K562 (cell line): ENCODE measurements around the gene CPSF7. TPM values are rescaled to one million over a fixed set of nuclear protein-coding genes. Genes with fewer than 3 reads are reported as not detected.

Source experiments
- ATAC-seq: fragments of 200-7000 bp; cut with Tn5 transposase; 3 replicates; pipeline ENCODE4 v1.9.1; 2020; ENCODE audit warnings: moderate library complexity
- BruUV-seq: library from RNA; stranded (reverse); fragments of 400-500 nt; replicated peaks from 2 replicates; lab custom pipeline; 2021; lab: Mats Ljungman, UMichigan
- CTCF ChIA-PET: fragments of 300-600 bp; formaldehyde crosslinking; extraction: SDS; loops from one replicate; lab custom pipeline; 2021; ENCODE audit warnings: low intra/inter-chr PET ratio; lab: Yijun Ruan, JAX
- POLR2A ChIA-PET: fragments of 300-600, 350-650 bp; sonication (Branson Sonifier 250); formaldehyde crosslinking; extraction: SDS; loops from one replicate; lab custom pipeline; 2021; ENCODE audit warnings: antibody characterized with exemption, inconsistent platforms; lab: Yijun Ruan, JAX
- DNase-seq, 4 experiments: peaks; one replicate each; pipeline versions ENCODE4 v3.0.0 to v3.0.0-alpha.2; 2011 to 2018; ENCODE audit warnings: low spot score in 3 of 4, mixed read lengths in 3 of 4; ENCODE audit errors: extremely low read depth in 1 of 4
- FAIRE-seq: peaks from 2 replicates; lab custom pipeline; 2011; peaks lifted over from hg19 to GRCh38; lab: Jason Lieb, UNC
- H2AFZ ChIP-seq: 2 replicates; pipeline ENCODE4 v1.6.0; 2011; ENCODE audit warnings: low read depth, low read length, control low read depth, inconsistent platforms
- H3K27ac ChIP-seq: fragments of 200-600 bp; 3 replicates; pipeline ENCODE4 v1.8.0; 2011; ENCODE audit warnings: low read depth, mild to moderate bottlenecking, control low read depth, inconsistent platforms, low read length, moderate library complexity, mixed read lengths; ENCODE audit errors: extremely low read depth
- H3K27me3 ChIP-seq, 2 experiments: fragments of 300-600 bp in 1 of 2; 2 replicates in 1 of 2; 3 replicates in 1 of 2; pipeline versions ENCODE4 v1.6.0 to v1.8.0; 2011; ENCODE audit warnings: inconsistent platforms in 2 of 2, low read length in 2 of 2, mild to moderate bottlenecking in 1 of 2, mixed read lengths in 1 of 2, moderate library complexity in 1 of 2; ENCODE audit not compliant: control insufficient read depth in 2 of 2, insufficient read depth in 2 of 2
- H3K36me3 ChIP-seq: fragments of 300-600 bp; 3 replicates; pipeline ENCODE4 v1.8.0; 2011; ENCODE audit warnings: mild to moderate bottlenecking, low read length, inconsistent platforms; ENCODE audit not compliant: control insufficient read depth, insufficient read depth
- H3K4me1 ChIP-seq, 2 experiments: fragments of 200-600 bp in 1 of 2; replicated peaks in 1 of 2; 2 replicates in 1 of 2; 3 replicates in 1 of 2; pipeline versions ENCODE4 v1.5.1 to v1.8.0; 2011; ENCODE audit warnings: inconsistent platforms in 2 of 2, low read length in 2 of 2, mild to moderate bottlenecking in 1 of 2, mixed read lengths in 1 of 2, moderate library complexity in 1 of 2; ENCODE audit not compliant: control insufficient read depth in 2 of 2, insufficient read depth in 2 of 2
- H3K4me2 ChIP-seq: 2 replicates; pipeline ENCODE4 v1.6.1; 2011; ENCODE audit warnings: low read length, control low read depth, inconsistent platforms, mixed read lengths; ENCODE audit not compliant: insufficient read depth
- H3K4me3 ChIP-seq: fragments of 200-600 bp; sonication (generic), shearing (Covaris generic); 2 replicates; pipeline ENCODE4 v1.5.1; 2016; ENCODE audit warnings: control low read depth, inconsistent platforms
- H3K79me2 ChIP-seq: fragments of 200-600 bp; 3 replicates; pipeline ENCODE4 v1.8.0; 2011; ENCODE audit warnings: low read length, inconsistent platforms; ENCODE audit not compliant: control insufficient read depth, insufficient read depth
- H3K9ac ChIP-seq, 2 experiments: 2 replicates each; pipeline versions ENCODE4 v1.6.0 to v1.6.1; 2011; ENCODE audit warnings: low read depth in 2 of 2, low read length in 2 of 2, control low read depth in 1 of 2, inconsistent platforms in 1 of 2, mild to moderate bottlenecking in 1 of 2, mixed read lengths in 1 of 2; ENCODE audit not compliant: insufficient read depth in 1 of 2
- H3K9me1 ChIP-seq: one replicate; pipeline ENCODE4 v1.6.0; 2011; ENCODE audit warnings: inconsistent platforms, mild to moderate bottlenecking, low read length, moderate library complexity; ENCODE audit not compliant: control insufficient read depth, insufficient read depth
- H3K9me3 ChIP-seq: replicated peaks from 2 replicates; pipeline ENCODE4 v1.5.1; 2011; ENCODE audit warnings: low read depth, low read length, inconsistent platforms; ENCODE audit not compliant: control insufficient read depth, insufficient read depth
- H4K20me1 ChIP-seq: replicated peaks from 2 replicates; pipeline ENCODE4 v1.6.1; 2011; ENCODE audit warnings: low read length, inconsistent platforms, mixed read lengths; ENCODE audit not compliant: control insufficient read depth, insufficient read depth
- CEBPB ChIP-seq: fragments of 450-650 bp; IDR thresholded peaks from 2 replicates; pipeline ENCODE4 v1.6.1; 2016; ENCODE audit warnings: missing genetic modification characterization, missing compliant biosample characterization
- ELF2 ChIP-seq: fragments of 250-450 bp; sonication (Bioruptor Pico); IDR thresholded peaks from 2 replicates; pipeline ENCODE4 v1.5.0; 2021; ENCODE audit warnings: mild to moderate bottlenecking
- NR0B1 ChIP-seq: fragments of 450-650 bp; IDR thresholded peaks from one replicate; pipeline ENCODE4 v1.6.1; 2018; ENCODE audit warnings: mild to moderate bottlenecking, moderate library complexity; ENCODE audit not compliant: partially characterized antibody
- ZNF165 ChIP-seq: fragments of 250-450 bp; sonication (Bioruptor Pico); IDR thresholded peaks from 2 replicates; pipeline ENCODE4 v1.4.0; 2020; ENCODE audit warnings: borderline replicate concordance
- ZNF398 ChIP-seq: fragments of 250-450 bp; sonication (Bioruptor Pico); IDR thresholded peaks from 2 replicates; pipeline ENCODE4 v1.8.0; 2021; ENCODE audit warnings: moderate library complexity, mild to moderate bottlenecking, inconsistent platforms
- ZNF551 ChIP-seq: fragments of 250-450 bp; sonication (Bioruptor Pico); IDR thresholded peaks from 2 replicates; pipeline ENCODE4 v1.5.0; 2021; ENCODE audit warnings: mild to moderate bottlenecking, moderate library complexity
- ZNF707 ChIP-seq: fragments of 250-450 bp; sonication (Bioruptor Pico); conservative IDR thresholded peaks from 2 replicates; pipeline ENCODE4 v1.8.0; 2022; ENCODE audit warnings: inconsistent platforms, mild to moderate bottlenecking, moderate library complexity
- ZNF830 ChIP-seq: fragments of 250-450 bp; sonication (Bioruptor Pico); IDR thresholded peaks from 2 replicates; pipeline ENCODE4 v1.5.0; 2021; ENCODE audit warnings: mild to moderate bottlenecking
- WGBS: fragments of 100-300 bp; shearing (Covaris generic); methylation state at CpG from one replicate; pipeline ENCODE4 v1.1.6; 2016; ENCODE audit warnings: low coverage, mixed read lengths; ENCODE audit not compliant: insufficient coverage; ENCODE audit errors: missing lambda C conversion rate; 5-methylcytosine and 5-hydroxymethylcytosine counted together
- in situ Hi-C: fragments of 300-500 bp; cut with MboI; formaldehyde crosslinking; loops from 4 replicates; pipeline ENCODE4 v1.15.0; 2018; ENCODE audit warnings: inconsistent platforms, mixed read lengths
- intact Hi-C: fragments of 100-400 bp; cut with micrococcal nuclease; formaldehyde crosslinking; loops from 2 replicates; pipeline ENCODE4 v1.14.2; 2022
- polyA plus RNA-seq, 8 experiments: library from polyadenylated mRNA; depleted of rRNA in 4 of 8; stranded (reverse) in 5 of 8; unstranded in 3 of 8; fragments of >200 nt; fragmentation: Nextera tagmentation in 2 of 8; fragmentation: Illumina TruSeq in 1 of 8; extraction: Ambion mirVana in 2 of 8; extraction: Trizol in 1 of 8; gene quantifications; 2 replicates each; pipeline versions ENCODE4 v1.2.1 to v1.2.3, GENCODE V29; 2011 to 2014; ENCODE audit warnings: inconsistent platforms in 1 of 8, missing spikeins in 1 of 8
- total RNA-seq, 7 experiments: library from RNA; depleted of rRNA in 6 of 7; stranded (reverse); fragments of >200 nt in 6 of 7; fragmentation: Illumina TruSeq in 2 of 7; extraction: Trizol in 2 of 7; gene quantifications; 2 replicates each; pipeline versions ENCODE4 v1.2.1 to v1.2.3, GENCODE V29; 2011 to 2021; ENCODE audit warnings: low replicate concordance in 1 of 7
- TF ChIP-seq, protein P1 (sequence below): fragments of 450-650 bp; IDR thresholded peaks from 2 replicates; pipeline ENCODE4 v1.6.1; 2016; ENCODE audit warnings: low read depth

The CPSF7 gene
- total and polyA plus RNA-seq, 9 of the 15 experiments (the other 6 are each of a cell fraction or from before 2014, with no cell fraction given), result 14.8 to 104 (median 44.1) TPM

DNA sequence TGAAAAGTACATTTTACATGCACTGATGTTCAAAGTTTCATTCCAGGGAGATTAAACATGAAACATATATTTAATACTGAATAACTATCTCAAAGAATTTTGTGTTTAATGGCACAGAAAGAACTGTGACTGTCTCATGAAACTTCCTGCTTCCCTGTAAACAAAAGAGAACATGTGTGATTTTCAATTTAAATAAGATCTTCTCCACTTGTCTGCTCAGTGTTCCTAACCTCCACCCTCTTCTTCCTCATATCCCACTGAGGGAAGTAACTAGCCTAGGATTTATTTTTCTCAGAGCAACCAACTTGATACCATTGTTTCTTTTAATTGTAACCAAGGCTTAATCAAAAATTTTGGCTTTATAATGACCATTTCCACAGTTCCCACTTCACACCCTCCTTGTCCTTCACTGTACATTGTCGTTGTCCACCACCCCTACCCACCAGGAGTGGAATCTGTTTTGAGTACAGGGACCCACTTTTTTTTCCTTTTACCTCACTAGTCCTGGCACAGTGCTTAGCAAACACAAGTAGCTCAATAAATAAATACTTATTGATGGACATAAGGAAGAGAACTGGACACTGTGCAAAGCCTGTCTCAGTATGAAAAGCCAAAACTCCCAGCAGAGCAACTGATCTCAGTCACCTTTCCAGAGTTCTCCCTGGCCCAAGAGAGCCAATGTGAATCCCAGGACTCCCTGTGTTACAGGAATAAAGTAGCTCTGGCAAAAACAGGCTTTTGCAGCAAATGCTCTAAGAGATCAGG is 4.2 kb downstream of the CPSF7 start:
- Histone ChIP-seq H2AFZ (no peak overlapping the region), H3K9me1 (no peaks in the 10 kb centered on the region), H3K9ac (no peak overlapping the region), H3K4me3 (no peak overlapping the region), H3K27me3 (no peaks in the 10 kb centered on the region), H3K36me3 (peaks cover 81% of the 10 kb centered on the region), H3K79me2 (peaks cover 89% of the 10 kb centered on the region), H3K4me2 (no peak overlapping the region), H3K27ac (no peak overlapping the region; the same call in 2 of the 3 replicates), H3K9me3 (no peaks in the 10 kb centered on the region), H4K20me1 (0 out of 2 replicates have a peak, but pooled peaks cover 3% of the 10 kb centered on the region), H3K4me1 (peaks cover 4 to 7% of the 10 kb centered on the region in 2 experiments; a peak in 3 of 5 replicates)
- CTCF ChIA-PET, result no interaction called here
- 86% methylated on average over 1 of the region's 1 CpG for WGBS
- DNase-seq (no peak), ATAC-seq (no peak), FAIRE-seq (no peak)
- BruUV-seq, result no TSS peak
- POLR2A ChIA-PET, result interaction anchor here (0.5 to 1.1 kb wide), 3 partner anchors 8 to 165 kb away, joined by 3 to 5 read pairs (median 3); no protein-coding TSS in a partner anchor
- in situ Hi-C loops, result loop anchor here (10.0 kb wide), 1 partner anchor 1199 kb away; the partner anchor contains the start of gene B3GAT3
- intact Hi-C loops, result no loop called here
- TF ChIP-seq ZNF830 (CRISPR knock-in tag), result no peak
- TF ChIP-seq ZNF165 (CRISPR knock-in tag), result no peak
- TF ChIP-seq ZNF551, result no peak
- TF ChIP-seq ELF2 (CRISPR knock-in tag), result no peak
- no peak for TF ChIP-seq ZNF707 (CRISPR knock-in tag)
- TF ChIP-seq NR0B1, result no peak
- TF ChIP-seq, protein P1, sequence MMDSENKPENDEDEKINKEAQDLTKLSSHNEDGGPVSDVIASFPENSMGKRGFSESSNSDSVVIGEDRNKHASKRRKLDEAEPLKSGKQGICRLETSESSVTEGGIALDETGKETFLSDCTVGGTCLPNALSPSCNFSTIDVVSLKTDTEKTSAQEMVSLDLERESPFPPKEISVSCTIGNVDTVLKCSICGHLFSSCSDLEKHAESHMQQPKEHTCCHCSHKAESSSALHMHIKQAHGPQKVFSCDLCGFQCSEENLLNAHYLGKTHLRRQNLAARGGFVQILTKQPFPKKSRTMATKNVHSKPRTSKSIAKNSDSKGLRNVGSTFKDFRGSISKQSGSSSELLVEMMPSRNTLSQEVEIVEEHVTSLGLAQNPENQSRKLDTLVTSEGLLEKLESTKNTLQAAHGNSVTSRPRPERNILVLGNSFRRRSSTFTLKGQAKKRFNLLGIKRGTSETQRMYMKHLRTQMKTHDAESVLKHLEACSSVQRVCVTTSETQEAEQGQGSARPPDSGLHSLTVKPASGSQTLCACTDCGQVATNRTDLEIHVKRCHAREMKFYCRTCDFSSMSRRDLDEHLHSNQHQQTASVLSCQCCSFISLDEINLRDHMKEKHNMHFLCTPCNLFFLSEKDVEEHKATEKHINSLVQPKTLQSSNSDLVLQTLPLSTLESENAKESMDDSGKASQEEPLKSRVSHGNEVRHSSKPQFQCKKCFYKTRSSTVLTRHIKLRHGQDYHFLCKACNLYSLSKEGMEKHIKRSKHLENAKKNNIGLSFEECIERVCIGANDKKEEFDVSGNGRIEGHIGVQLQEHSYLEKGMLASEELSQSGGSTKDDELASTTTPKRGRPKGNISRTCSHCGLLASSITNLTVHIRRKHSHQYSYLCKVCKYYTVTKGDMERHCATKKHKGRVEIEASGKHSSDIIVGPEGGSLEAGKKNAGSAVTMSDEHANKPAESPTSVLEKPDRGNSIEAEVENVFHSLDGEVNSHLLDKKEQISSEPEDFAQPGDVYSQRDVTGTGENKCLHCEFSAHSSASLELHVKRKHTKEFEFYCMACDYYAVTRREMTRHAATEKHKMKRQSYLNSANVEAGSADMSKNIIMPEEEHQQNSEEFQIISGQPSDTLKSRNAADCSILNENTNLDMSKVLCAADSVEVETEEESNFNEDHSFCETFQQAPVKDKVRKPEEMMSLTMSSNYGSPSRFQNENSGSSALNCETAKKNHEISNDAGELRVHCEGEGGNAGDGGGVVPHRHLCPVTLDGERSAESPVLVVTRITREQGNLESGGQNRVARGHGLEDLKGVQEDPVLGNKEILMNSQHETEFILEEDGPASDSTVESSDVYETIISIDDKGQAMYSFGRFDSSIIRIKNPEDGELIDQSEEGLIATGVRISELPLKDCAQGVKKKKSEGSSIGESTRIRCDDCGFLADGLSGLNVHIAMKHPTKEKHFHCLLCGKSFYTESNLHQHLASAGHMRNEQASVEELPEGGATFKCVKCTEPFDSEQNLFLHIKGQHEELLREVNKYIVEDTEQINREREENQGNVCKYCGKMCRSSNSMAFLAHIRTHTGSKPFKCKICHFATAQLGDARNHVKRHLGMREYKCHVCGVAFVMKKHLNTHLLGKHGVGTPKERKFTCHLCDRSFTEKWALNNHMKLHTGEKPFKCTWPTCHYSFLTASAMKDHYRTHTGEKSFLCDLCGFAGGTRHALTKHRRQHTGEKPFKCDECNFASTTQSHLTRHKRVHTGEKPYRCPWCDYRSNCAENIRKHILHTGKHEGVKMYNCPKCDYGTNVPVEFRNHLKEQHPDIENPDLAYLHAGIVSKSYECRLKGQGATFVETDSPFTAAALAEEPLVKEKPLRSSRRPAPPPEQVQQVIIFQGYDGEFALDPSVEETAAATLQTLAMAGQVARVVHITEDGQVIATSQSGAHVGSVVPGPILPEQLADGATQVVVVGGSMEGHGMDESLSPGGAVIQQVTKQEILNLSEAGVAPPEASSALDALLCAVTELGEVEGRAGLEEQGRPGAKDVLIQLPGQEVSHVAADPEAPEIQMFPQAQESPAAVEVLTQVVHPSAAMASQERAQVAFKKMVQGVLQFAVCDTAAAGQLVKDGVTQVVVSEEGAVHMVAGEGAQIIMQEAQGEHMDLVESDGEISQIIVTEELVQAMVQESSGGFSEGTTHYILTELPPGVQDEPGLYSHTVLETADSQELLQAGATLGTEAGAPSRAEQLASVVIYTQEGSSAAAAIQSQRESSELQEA, result no peak
- TF ChIP-seq ZNF398 (CRISPR knock-in tag), result no peak
- TF ChIP-seq CEBPB (tag), result no peak
